OCI-M2 (cell line): ENCODE data around the gene CNIH3.

Source experiments
- DNase-seq: peaks from one replicate; lab custom pipeline; 2025; ENCODE audit not compliant: unreplicated experiment; lab: John Stamatoyannopoulos, UW

The CNIH3 gene

GRCh38 chr1:224640587-224640986, 24.5 kb downstream of the CNIH3 start:
- no peak for DNase-seq

- DNase-seq: no peak
Measured at GRCh38 chr1:224641030-224641429, 24.9 kb downstream of the CNIH3 start.

- DNase-seq: no peak
Measured at GRCh38 chr1:224643653-224644052, 27.5 kb downstream of the CNIH3 start.

- DNase-seq: no peak
Measured at GRCh38 chr1:224644553-224645154, 28.5 kb downstream of the CNIH3 start.

GRCh38 chr1:224647449-224647848, 31.3 kb downstream of the CNIH3 start:
- no peak for DNase-seq

GRCh38 chr1:224650290-224650689, 34.2 kb downstream of the CNIH3 start:
- no peak for DNase-seq

GRCh38 chr1:224651188-224651587, 35.1 kb downstream of the CNIH3 start:
- no peak for DNase-seq

GRCh38 chr1:224656392-224656791, 40.3 kb downstream of the CNIH3 start:
- DNase-seq: no peak

GRCh38 chr1:224660074-224660473, 44.0 kb downstream of the CNIH3 start:
- no peak for DNase-seq

GRCh38 chr1:224662870-224663269, 46.8 kb downstream of the CNIH3 start:
- no peak for DNase-seq

GRCh38 chr1:224665016-224665415, 48.9 kb downstream of the CNIH3 start:
- no peak for DNase-seq

GRCh38 chr1:224666078-224666477, 50.0 kb downstream of the CNIH3 start:
- no peak for DNase-seq

GRCh38 chr1:224666913-224667312, 50.8 kb downstream of the CNIH3 start:
- DNase-seq: no peak

GRCh38 chr1:224668984-224669383, 52.9 kb downstream of the CNIH3 start:
- no peak for DNase-seq

GRCh38 chr1:224669403-224669802, 53.3 kb downstream of the CNIH3 start:
- no peak for DNase-seq

- no peak for DNase-seq
Measured at GRCh38 chr1:224670506-224670905, 54.4 kb downstream of the CNIH3 start.

- DNase-seq: no peak
Measured at GRCh38 chr1:224671076-224671475, 55.0 kb downstream of the CNIH3 start.

- no peak for DNase-seq
Measured at GRCh38 chr1:224673141-224673540, 57.0 kb downstream of the CNIH3 start.

GRCh38 chr1:224675590-224675989, 59.5 kb downstream of the CNIH3 start:
- no peak for DNase-seq

GRCh38 chr1:224676551-224676950, 60.4 kb downstream of the CNIH3 start:
- no peak for DNase-seq

GRCh38 chr1:224678168-224678567, 62.1 kb downstream of the CNIH3 start:
- DNase-seq: no peak

- DNase-seq: no peak
Measured at GRCh38 chr1:224679606-224680005, 63.5 kb downstream of the CNIH3 start.

GRCh38 chr1:224681816-224682215, 65.7 kb downstream of the CNIH3 start:
- no peak for DNase-seq

GRCh38 chr1:224683936-224684335, 67.8 kb downstream of the CNIH3 start:
- DNase-seq: no peak
